Uterus (tissue), 4 donors: Measurements from ENCODE around the gene COL19A1. TPM values are rescaled to one million over a fixed set of nuclear protein-coding genes. Genes with fewer than 3 reads are reported as not detected.
"Not testable (repeated sequence)": the region's sequence is repeated elsewhere in the genome, so short reads cannot be mapped to it uniquely, and the experiment has no call there.

Experiments used
- DNase-seq, 2 donors: peaks; one replicate each; pipeline ENCODE4 v3.0.0-alpha.2; 2019 to 2020
- H3K27ac ChIP-seq, 2 donors: fragments of 200-600 bp; sonication (generic); 1 replicate in 1 of 2; 2 replicates in 1 of 2; pipeline ENCODE4 v1.5.1; 2016 to 2018
- H3K27me3 ChIP-seq, 2 donors: fragments of 200-600 bp; sonication (generic); one replicate each; pipeline ENCODE4 v1.5.1; 2018 to 2019; ENCODE audit warnings: control low read depth in 1 of 2
- H3K36me3 ChIP-seq, 2 donors: fragments of 200-600 bp; sonication (generic); one replicate each; pipeline ENCODE4 v1.5.1; 2019; ENCODE audit warnings: control low read depth in 1 of 2
- H3K4me1 ChIP-seq, 2 donors: fragments of 200-600 bp; sonication (generic); one replicate each; pipeline ENCODE4 v1.5.1; 2018 to 2019; ENCODE audit warnings: control low read depth in 1 of 2
- H3K4me3 ChIP-seq, 2 donors: fragments of 200-600 bp; sonication (generic); 1 replicate in 1 of 2; 2 replicates in 1 of 2; pipeline ENCODE4 v1.5.1; 2018 to 2019; ENCODE audit warnings: mild to moderate bottlenecking in 1 of 2
- H3K9me3 ChIP-seq, 2 donors: fragments of 200-600 bp; sonication (generic); one replicate each; pipeline ENCODE4 v1.5.1; 2019; ENCODE audit warnings: control low read depth in 1 of 2
- POLR2A ChIP-seq, 2 donors: fragments of 450-650 bp; IDR thresholded peaks; one replicate each; pipeline ENCODE4 v1.6.1; 2016; ENCODE audit warnings: antibody characterized with exemption in 2 of 2, mild to moderate bottlenecking in 1 of 2, moderate library complexity in 1 of 2
- intact Hi-C: fragments of 100-400 bp; cut with DNase I; formaldehyde crosslinking; loops from one replicate; pipeline ENCODE4 v1.15.1; 2023; ENCODE audit warnings: low total_unique reads
- total RNA-seq, 4 donors: library from RNA; depleted of rRNA in 3 of 4; stranded (reverse); fragments of >200 nt in 3 of 4; gene quantifications; one replicate each; pipeline versions ENCODE4 v1.1.0 to v1.2.4, GENCODE V29; 2014 to 2023
- TF ChIP-seq, protein P1 (sequence below), 4 experiments: fragments of 200-600 bp in 2 of 4; fragments of 450-650 bp in 2 of 4; sonication (generic) in 2 of 4; IDR thresholded peaks; one replicate each; pipeline ENCODE4 v1.5.1; 2016 to 2019; ENCODE audit warnings: antibody characterized with exemption in 4 of 4, mild to moderate bottlenecking in 2 of 4, moderate library complexity in 1 of 4
- donor health status: DM: yes; HTN: yes; CAD: no.

The COL19A1 gene
- total RNA-seq, 4 donors from 2014 or later: under 0.01 to 0.28 TPM; not detected in 2

DNA sequence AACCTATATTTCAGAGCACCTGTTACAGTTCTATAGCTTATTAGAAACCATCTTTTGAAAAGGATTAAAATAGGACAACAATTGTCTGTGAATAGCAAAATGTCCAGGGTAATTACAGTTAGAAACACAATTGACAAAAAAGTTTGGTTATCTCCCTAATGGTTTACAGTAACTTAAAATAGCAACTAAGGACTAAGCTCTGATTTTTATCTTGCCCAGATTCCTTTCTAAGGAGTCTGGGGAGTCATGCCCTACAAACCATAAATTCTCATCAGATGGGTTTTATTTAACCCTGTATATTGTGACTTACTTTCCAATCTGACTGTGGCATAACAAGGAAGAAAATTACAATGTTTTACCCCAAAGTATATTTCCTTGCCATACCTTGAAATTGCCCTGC, 26.9 kb downstream of the COL19A1 start:
- DNase-seq, H3K36me3 ChIP-seq, H3K27ac ChIP-seq, H3K27me3 ChIP-seq, H3K4me1 ChIP-seq, H3K4me3 ChIP-seq, H3K9me3 ChIP-seq, intact Hi-C loops: not testable (repeated sequence)

DNA sequence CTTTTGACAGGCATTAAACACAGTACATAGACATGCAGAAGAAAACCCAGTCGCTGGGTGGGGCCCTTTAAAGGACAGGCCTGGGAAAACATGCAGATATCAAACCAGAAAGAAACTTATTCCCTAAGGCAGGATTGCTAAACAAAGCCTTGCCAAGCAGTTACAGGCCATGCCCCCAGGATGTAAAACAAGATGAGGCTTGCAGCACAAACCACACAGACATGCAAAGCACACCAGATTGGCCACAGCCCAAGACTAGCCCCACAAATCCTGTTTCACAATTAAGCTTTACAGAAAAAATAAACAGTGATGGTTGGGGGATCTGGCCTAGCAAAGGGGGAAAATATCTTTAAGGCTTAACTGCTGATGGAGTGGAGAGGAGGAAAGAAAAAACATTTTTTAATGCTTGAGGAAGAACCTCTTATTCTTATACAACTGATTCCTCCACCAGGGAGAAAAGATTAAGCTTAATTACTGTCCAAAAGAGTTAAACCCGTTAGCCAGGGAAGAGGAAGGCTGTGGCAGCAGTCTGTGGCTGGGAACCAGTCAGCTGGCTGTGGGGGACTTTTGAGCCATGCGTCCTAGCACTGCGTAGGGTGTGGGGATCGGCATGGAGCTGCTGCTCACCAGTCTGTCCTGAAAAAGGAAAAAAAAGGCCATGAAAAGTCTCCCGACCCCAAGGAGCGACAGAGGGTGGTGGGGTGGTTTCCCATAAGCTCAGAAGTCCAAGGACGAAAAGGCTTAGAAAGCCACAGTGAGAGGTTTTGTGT, 28.4 kb downstream of the COL19A1 start:
- H3K4me3 ChIP-seq: no peak overlapping the region
- H3K27ac ChIP-seq: no peak overlapping the region
- H3K27me3 ChIP-seq: no peaks in the 10 kb centered on the region
- DNase-seq: no peak
- H3K4me1 ChIP-seq: no peaks in the 10 kb centered on the region
- TF ChIP-seq, protein P1, sequence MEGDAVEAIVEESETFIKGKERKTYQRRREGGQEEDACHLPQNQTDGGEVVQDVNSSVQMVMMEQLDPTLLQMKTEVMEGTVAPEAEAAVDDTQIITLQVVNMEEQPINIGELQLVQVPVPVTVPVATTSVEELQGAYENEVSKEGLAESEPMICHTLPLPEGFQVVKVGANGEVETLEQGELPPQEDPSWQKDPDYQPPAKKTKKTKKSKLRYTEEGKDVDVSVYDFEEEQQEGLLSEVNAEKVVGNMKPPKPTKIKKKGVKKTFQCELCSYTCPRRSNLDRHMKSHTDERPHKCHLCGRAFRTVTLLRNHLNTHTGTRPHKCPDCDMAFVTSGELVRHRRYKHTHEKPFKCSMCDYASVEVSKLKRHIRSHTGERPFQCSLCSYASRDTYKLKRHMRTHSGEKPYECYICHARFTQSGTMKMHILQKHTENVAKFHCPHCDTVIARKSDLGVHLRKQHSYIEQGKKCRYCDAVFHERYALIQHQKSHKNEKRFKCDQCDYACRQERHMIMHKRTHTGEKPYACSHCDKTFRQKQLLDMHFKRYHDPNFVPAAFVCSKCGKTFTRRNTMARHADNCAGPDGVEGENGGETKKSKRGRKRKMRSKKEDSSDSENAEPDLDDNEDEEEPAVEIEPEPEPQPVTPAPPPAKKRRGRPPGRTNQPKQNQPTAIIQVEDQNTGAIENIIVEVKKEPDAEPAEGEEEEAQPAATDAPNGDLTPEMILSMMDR (IDR thresholded peaks at IDR 0.05): no peak
- no peak for TF ChIP-seq POLR2A (IDR thresholded peaks at IDR 0.05)
- no peaks in the 10 kb centered on the region for H3K9me3 ChIP-seq
- no peaks in the 10 kb centered on the region for H3K36me3 ChIP-seq
- intact Hi-C loops: no loop called here

DNA sequence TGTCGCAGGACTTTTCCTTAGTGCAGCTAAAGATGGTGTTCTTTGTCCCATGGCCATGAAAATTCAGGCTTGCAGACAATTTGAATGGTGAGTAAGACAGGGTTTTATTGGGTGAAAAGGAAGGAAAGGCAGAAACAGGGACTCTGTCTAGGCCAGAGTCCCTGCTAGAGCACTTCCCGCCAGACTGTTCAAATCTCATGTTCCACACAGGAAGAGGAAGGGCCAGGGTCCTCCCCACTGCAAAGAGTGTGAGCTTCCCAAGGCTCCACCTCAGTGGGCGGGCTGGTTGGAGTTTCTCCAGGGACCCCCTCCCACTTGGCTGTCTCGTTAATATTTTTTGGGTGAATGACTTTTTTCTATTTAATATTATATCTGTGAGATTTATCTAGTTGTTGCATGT, 29.0 kb downstream of the COL19A1 start:
- no peaks in the 10 kb centered on the region for H3K36me3 ChIP-seq
- DNase-seq: no peak
- intact Hi-C loops: no loop called here
- no peak overlapping the region for H3K4me3 ChIP-seq
- no peaks in the 10 kb centered on the region for H3K4me1 ChIP-seq
- H3K27ac ChIP-seq: no peak overlapping the region
- H3K27me3 ChIP-seq: no peaks in the 10 kb centered on the region
- H3K9me3 ChIP-seq: no peaks in the 10 kb centered on the region
- TF ChIP-seq, protein P1 (IDR thresholded peaks at IDR 0.05): no peak
- TF ChIP-seq POLR2A (IDR thresholded peaks at IDR 0.05): no peak

DNA sequence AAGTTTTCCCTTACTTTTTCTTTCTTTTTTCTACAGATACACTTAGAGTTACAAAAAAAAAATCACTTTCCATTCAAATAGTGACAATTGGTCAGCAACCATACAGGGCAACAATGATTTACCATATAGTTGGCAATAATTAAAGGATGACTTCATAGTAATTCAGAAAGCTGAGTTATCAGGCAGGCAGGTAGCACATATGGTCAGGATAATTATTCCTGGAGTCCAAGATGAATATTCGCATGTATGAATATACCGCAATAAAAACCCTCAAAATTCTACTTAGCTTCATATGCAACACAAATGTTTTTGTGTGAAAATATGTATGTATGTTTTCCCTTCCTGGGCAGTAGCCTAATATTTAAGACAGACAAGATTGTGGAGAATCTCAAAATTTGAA, 34.5 kb downstream of the COL19A1 start:
- no peak for DNase-seq
- intact Hi-C loops: no loop called here
- Histone ChIP-seq H3K4me3 (no peak overlapping the region), H3K27me3 (no peaks in the 10 kb centered on the region), H3K9me3 (no peaks in the 10 kb centered on the region), H3K36me3 (no peaks in the 10 kb centered on the region), H3K27ac (no peak overlapping the region), H3K4me1 (no peaks in the 10 kb centered on the region)
- no peak for TF ChIP-seq POLR2A (IDR thresholded peaks at IDR 0.05)
- TF ChIP-seq, protein P1 (IDR thresholded peaks at IDR 0.05): no peak

DNA sequence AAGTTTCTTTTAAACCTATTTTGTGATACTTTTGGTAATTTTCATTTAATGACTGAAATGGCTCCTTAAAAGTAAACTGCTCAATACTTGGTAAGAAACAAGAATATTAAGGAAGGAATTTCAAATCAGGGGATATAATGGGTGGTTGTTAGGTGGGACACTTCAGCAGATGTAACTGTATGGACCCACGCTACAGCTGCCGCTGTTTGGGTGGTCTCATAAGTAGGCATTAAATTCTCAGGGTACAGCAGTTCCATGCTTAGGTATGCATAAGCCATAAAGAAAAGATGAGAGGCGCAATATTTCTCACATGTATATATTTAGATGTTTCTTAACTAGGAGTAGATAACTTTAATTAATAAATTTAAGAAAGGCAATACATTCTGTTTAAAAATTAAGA, 35.0 kb downstream of the COL19A1 start:
- Histone ChIP-seq H3K4me1 (no peaks in the 10 kb centered on the region), H3K27ac (no peak overlapping the region), H3K27me3 (no peaks in the 10 kb centered on the region), H3K9me3 (no peaks in the 10 kb centered on the region), H3K36me3 (no peaks in the 10 kb centered on the region), H3K4me3 (no peak overlapping the region)
- DNase-seq: no peak
- TF ChIP-seq POLR2A (IDR thresholded peaks at IDR 0.05): no peak
- TF ChIP-seq, protein P1 (IDR thresholded peaks at IDR 0.05): no peak
- intact Hi-C loops: no loop called here
